Stomach (tissue), 9 donors: ENCODE data around the gene NEK6. TPM values are rescaled to one million over a fixed set of nuclear protein-coding genes. Genes with fewer than 3 reads are reported as not detected.

Source experiments
- DNase-seq, 2 donors: peaks; one replicate each; pipeline versions ENCODE4 v3.0.0 to v3.0.0-alpha.2; 2013 to 2019
- H3K27ac ChIP-seq, 5 donors: fragments of 200-600 bp in 4 of 5; sonication (generic) in 4 of 5; one replicate each; pipeline ENCODE4 v1.5.1; 2013 to 2019; ENCODE audit warnings: mild to moderate bottlenecking in 1 of 5, moderate library complexity in 1 of 5
- H3K27me3 ChIP-seq, 3 donors: fragments of 200-600 bp; sonication (generic); one replicate each; pipeline ENCODE4 v1.5.1; 2017 to 2019; ENCODE audit warnings: mixed run types in 1 of 3
- H3K36me3 ChIP-seq, 4 donors: fragments of 200-600 bp; sonication (generic); 1 replicate in 3 of 4; 2 replicates in 1 of 4; pipeline ENCODE4 v1.5.1; 2016 to 2019
- H3K4me1 ChIP-seq, 4 donors: fragments of 200-600 bp; sonication (generic); one replicate each; pipeline ENCODE4 v1.5.1; 2016 to 2019
- H3K4me3 ChIP-seq, 4 donors: fragments of 200-600 bp; sonication (generic) in 3 of 4; one replicate each; pipeline ENCODE4 v1.5.1; 2016 to 2019; ENCODE audit warnings: mild to moderate bottlenecking in 1 of 4
- H3K9me3 ChIP-seq, 4 donors: fragments of 200-600 bp; sonication (generic); one replicate each; pipeline ENCODE4 v1.5.1; 2016 to 2019
- EP300 ChIP-seq: sonication (generic); formaldehyde crosslinking; IDR thresholded peaks from one replicate; pipeline ENCODE4 v1.6.1; 2017; ENCODE audit warnings: antibody characterized with exemption
- POLR2A ChIP-seq, 4 donors: fragments of 450-650 bp; IDR thresholded peaks; one replicate each; pipeline ENCODE4 v1.6.1; 2016; ENCODE audit warnings: antibody characterized with exemption in 4 of 4, control low read depth in 2 of 4, mild to moderate bottlenecking in 1 of 4, moderate library complexity in 1 of 4
- POLR2AphosphoS5 ChIP-seq, 3 donors: sonication (generic); formaldehyde crosslinking; IDR thresholded peaks; one replicate each; pipeline ENCODE4 v1.6.1; 2016; ENCODE audit warnings: antibody characterized with exemption in 3 of 3
- WGBS, 5 donors: extraction: QIAGEN DNeasy Blood & Tissue Kit in 3 of 5; methylation state at CpG; one replicate each; pipeline versions ENCODE4 v1.1.5 to v1.1.7; 2013 to 2018; 5-methylcytosine and 5-hydroxymethylcytosine counted together
- intact Hi-C: fragments of 100-400 bp; cut with DNase I; formaldehyde crosslinking; loops from one replicate; pipeline ENCODE4 v1.15.1; 2023; ENCODE audit warnings: low total_unique reads
- polyA plus RNA-seq, 3 donors: library from polyadenylated mRNA; stranded (reverse); fragments of 200-250 nt; gene quantifications; one replicate each; pipeline ENCODE4 v1.2.3, GENCODE V29; 2013
- total RNA-seq, 5 donors: library from RNA; depleted of rRNA; stranded (reverse); fragments of >200 nt; gene quantifications; one replicate each; pipeline versions ENCODE4 v1.1.0 to v1.2.3, GENCODE V29; 2014 to 2016
- TF ChIP-seq, protein P1 (sequence below), 7 experiments: fragments of 450-650 bp in 4 of 7; fragments of 200-600 bp in 3 of 7; sonication (generic) in 3 of 7; IDR thresholded peaks; one replicate each; pipeline ENCODE4 v1.5.1; 2016 to 2019; ENCODE audit warnings: antibody characterized with exemption in 7 of 7, control low read depth in 2 of 7, mild to moderate bottlenecking in 1 of 7
- donor health status: healthy with polysubstance abuse.
- donor health status: Bipolar disorder and iron deficiency.
- donor health status: healthy.

NEK6 gene
- total and polyA plus RNA-seq, 8 donors = 6.0 to 76.8 (median 25.9) TPM

DNA sequence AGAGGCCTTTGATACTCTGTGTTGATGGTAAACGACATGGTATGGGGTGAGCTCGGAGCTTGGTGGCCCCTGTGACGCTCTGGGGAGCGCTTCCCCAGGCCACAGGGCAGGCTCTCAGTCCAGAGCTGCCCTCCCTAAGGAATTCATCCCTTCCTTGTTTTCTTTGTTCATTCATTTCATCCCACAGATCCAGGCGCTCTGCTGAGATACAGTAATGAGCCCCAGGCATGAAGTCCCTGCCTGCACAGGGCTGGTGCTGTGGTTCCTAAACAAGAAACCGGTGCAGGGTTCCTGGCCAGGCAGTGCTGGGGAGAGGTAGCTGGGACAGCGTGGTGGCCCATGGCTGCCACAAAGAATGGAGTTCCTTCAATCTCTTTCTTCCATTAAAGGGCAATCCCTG is 14.4 kb downstream of the NEK6 start:
- H3K4me1 ChIP-seq = peaks cover 34 to 99% (median 72%) of the 10 kb centered on the region in 4 donors
- DNase-seq = no peak
- H3K36me3 ChIP-seq = no peaks in the 10 kb centered on the region
- TF ChIP-seq POLR2AphosphoS5 (IDR thresholded peaks at IDR 0.05) = no peak
- TF ChIP-seq POLR2A (IDR thresholded peaks at IDR 0.05) = no peak
- no peak for TF ChIP-seq EP300
- TF ChIP-seq, protein P1, sequence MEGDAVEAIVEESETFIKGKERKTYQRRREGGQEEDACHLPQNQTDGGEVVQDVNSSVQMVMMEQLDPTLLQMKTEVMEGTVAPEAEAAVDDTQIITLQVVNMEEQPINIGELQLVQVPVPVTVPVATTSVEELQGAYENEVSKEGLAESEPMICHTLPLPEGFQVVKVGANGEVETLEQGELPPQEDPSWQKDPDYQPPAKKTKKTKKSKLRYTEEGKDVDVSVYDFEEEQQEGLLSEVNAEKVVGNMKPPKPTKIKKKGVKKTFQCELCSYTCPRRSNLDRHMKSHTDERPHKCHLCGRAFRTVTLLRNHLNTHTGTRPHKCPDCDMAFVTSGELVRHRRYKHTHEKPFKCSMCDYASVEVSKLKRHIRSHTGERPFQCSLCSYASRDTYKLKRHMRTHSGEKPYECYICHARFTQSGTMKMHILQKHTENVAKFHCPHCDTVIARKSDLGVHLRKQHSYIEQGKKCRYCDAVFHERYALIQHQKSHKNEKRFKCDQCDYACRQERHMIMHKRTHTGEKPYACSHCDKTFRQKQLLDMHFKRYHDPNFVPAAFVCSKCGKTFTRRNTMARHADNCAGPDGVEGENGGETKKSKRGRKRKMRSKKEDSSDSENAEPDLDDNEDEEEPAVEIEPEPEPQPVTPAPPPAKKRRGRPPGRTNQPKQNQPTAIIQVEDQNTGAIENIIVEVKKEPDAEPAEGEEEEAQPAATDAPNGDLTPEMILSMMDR (IDR thresholded peaks at IDR 0.05) = no peak
- intact Hi-C loops = no loop called here
- no peaks in the 10 kb centered on the region for H3K9me3 ChIP-seq
- H3K4me3 ChIP-seq = no peak overlapping the region
- 68 to 88% (median 84%) methylated on average over 7 of the region's 7 CpGs for WGBS, 5 donors
- peak overlapping the region in 4 of 5 donors; percentile 61 to 80 (median 76) for H3K27ac ChIP-seq
- no peaks in the 10 kb centered on the region for H3K27me3 ChIP-seq

DNA sequence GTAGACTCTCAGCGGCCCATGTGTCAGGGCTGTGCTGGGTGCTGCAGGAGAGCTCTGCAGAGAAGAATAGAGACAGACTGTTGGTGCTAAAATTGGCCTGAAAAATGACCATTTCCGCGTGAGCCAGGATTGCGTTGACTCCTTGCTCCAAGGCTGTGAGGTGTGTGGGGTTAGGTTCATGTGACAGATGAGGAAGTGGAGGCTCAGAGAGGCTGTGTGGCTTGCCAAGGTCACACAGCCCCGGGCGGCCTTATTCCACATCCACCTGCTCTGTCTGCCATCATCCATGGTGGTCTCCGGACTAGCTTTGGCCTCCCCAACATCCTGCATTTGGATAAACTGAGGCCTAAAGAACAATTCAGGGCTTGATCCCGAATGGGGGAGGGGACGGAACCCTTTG is 15.2 kb downstream of the NEK6 start:
- 73 to 92% (median 85%) methylated on average over 9 of the region's 9 CpGs for WGBS, 5 donors
- H3K4me3 ChIP-seq = no peak overlapping the region
- no peaks in the 10 kb centered on the region for H3K9me3 ChIP-seq
- no peaks in the 10 kb centered on the region for H3K36me3 ChIP-seq
- H3K27me3 ChIP-seq = no peaks in the 10 kb centered on the region
- no peak for DNase-seq
- intact Hi-C loops = no loop called here
- peaks cover 28 to 99% (median 70%) of the 10 kb centered on the region in 4 donors for H3K4me1 ChIP-seq
- H3K27ac ChIP-seq = peak overlapping the region in 3 of 5 donors; percentile 61 to 77 (median 75)
- TF ChIP-seq, protein P1 (IDR thresholded peaks at IDR 0.05) = no peak

DNA sequence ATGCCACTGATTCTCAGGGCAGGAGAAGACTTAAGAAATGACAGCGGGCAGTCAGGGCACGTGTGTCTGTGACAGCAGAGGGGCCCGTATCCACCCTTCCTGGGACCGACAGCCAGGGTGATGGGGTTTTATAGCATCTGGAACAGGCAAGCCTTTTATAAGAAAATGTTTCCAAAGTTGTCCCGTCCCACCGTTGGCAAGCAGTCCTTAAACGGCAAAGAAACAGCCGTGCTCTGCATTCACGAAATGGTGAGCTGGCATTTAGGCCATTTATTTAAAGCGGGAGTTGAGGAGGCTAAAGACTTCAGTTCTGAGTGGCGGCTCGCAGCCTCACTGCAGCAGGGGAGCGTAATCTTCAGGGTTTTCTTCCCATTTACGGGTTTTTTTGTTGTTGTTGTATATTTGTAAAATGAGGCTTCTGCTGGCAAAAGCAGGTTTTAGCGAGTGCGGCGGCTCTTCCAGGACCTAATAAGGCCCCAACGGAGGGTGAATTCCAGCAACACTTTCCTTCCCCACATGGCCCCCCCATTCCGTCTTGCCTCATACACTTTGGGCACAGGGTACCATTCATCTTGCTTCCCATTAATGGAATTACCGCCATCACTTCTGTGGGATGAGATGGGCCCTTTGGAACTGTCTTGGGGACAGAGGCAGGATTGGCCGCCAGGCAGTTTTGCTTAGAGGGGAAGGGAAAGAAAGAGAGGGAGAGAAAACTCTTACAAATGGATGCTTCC is 15.8 kb downstream of the NEK6 start:
- Histone ChIP-seq H3K4me1 (peaks cover 27 to 99% (median 68%) of the 10 kb centered on the region in 4 donors), H3K27me3 (no peaks in the 10 kb centered on the region), H3K4me3 (no peak overlapping the region), H3K9me3 (no peaks in the 10 kb centered on the region), H3K36me3 (no peaks in the 10 kb centered on the region), H3K27ac (peak overlapping the region in 4 of 5 donors; percentile 11 to 77 (median 68))
- DNase-seq = no peak
- intact Hi-C loops = no loop called here
- TF ChIP-seq EP300 = no peak
- TF ChIP-seq POLR2AphosphoS5 (IDR thresholded peaks at IDR 0.05) = peak in 1 of 3 donors; percentile 1
- WGBS, 5 donors = 75 to 93% (median 89%) methylated on average over 21 of the region's 21 CpGs

DNA sequence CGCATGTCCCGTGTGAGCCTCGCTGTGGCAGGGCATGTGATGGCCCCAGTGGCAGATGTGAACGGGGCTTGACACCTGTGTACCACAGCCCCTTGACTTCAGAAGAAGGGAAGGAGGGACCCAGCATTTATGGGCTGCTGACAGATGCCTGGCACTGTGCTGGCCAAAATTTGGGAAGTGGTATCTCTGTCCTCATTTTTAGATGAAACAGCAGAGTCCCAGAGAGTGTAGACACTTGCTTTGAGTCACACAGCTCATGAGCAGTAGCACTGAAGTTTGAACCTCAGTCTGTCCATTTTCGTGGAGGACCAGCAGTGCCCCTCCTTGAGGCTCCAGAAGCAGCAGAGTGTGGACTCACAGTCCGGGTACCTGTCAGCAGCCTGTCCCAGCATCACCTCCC is 16.5 kb downstream of the NEK6 start:
- intact Hi-C loops = no loop called here
- Histone ChIP-seq H3K27ac (peak overlapping the region in 4 of 5 donors; percentile 11 to 77 (median 68)), H3K4me3 (no peak overlapping the region), H3K27me3 (no peaks in the 10 kb centered on the region), H3K9me3 (no peaks in the 10 kb centered on the region), H3K36me3 (no peaks in the 10 kb centered on the region), H3K4me1 (peaks cover 33 to 99% (median 70%) of the 10 kb centered on the region in 4 donors)
- TF ChIP-seq, protein P1 (IDR thresholded peaks at IDR 0.05) = no peak
- TF ChIP-seq POLR2A (IDR thresholded peaks at IDR 0.05) (no peak), POLR2AphosphoS5 (IDR thresholded peaks at IDR 0.05) (no peak), EP300 (no peak)
- DNase-seq = no peak
- WGBS, 5 donors = 88 to 95% (median 93%) methylated on average over 6 of the region's 6 CpGs

DNA sequence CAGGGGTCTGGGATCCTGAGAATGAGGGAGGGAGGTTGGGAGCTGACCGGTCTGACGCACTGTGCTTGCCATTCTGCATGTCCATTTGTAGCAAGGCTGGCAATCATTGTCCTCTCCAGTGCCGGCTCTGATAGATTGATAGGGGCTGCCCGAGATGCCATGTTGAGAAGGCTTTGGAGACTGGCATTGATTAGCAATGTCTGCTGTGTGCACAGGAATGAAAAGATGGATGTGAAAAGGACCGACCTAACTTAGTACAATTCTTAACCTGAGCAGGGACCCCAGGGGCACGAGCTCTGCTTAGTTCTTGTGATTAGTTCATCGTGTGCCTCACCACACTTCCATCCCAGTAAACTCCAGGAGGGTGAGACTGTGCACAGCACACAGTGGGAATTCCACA is 17.0 kb downstream of the NEK6 start:
- H3K27ac ChIP-seq = peak overlapping the region in 2 of 5 donors; percentile 75 to 77
- WGBS, 5 donors = 90 to 94% (median 94%) methylated on average over 7 of the region's 7 CpGs
- no peaks in the 10 kb centered on the region for H3K36me3 ChIP-seq
- DNase-seq = no peak
- intact Hi-C loops = no loop called here
- peaks cover 38 to 99% (median 70%) of the 10 kb centered on the region in 4 donors for H3K4me1 ChIP-seq
- H3K4me3 ChIP-seq = no peak overlapping the region
- H3K9me3 ChIP-seq = no peaks in the 10 kb centered on the region
- no peaks in the 10 kb centered on the region for H3K27me3 ChIP-seq
- no peak for TF ChIP-seq EP300
- TF ChIP-seq POLR2A (IDR thresholded peaks at IDR 0.05) = no peak
- TF ChIP-seq POLR2AphosphoS5 (IDR thresholded peaks at IDR 0.05) = no peak
- TF ChIP-seq, protein P1 (IDR thresholded peaks at IDR 0.05) = no peak
